Measurements from ENCODE around the gene KRT28.

DNA sequence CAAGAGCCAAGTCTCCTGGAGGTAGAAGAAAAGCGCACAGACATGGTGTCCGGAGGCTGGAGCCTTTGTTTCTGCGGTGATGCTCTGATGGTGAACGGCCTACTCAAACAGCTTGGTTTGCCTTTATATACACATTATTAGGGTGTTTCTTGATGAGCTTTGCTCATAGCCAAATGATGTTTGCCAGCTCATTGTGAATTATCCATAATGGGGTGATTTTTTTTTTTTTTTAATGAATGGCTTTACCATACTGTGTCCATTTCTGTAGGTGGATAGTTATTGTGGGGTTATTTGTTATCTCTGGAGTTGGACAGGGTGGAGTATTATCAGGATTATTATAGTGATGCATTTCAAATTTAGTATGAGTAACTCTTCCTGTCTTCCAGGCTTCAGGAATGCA, 17.3 kb downstream of the KRT28 start, which contains the start of gene KRT27:
- TF ChIP-seq POLR2A (IDR thresholded peaks at IDR 0.05; ENCODE audit: low read length) (no peak), GATA1 (IDR thresholded peaks at IDR 0.05; ENCODE audit: low read depth, low read length) (no peak)

Measured in erythroblast (primary cell).